HG03442 (cell line): ENCODE results near the gene ELL.
"Not testable (repeated sequence)": the region's sequence is repeated elsewhere in the genome, so short reads cannot be mapped to it uniquely, and the experiment has no call there.

Source experiments
- ATAC-seq: cut with Tn5 transposase; IDR thresholded peaks from one replicate; pipeline ENCODE4 v1.9.1; 2021; ENCODE audit warnings: mild to moderate bottlenecking, moderate library complexity; ENCODE audit not compliant: unreplicated experiment

Gene ELL

DNA sequence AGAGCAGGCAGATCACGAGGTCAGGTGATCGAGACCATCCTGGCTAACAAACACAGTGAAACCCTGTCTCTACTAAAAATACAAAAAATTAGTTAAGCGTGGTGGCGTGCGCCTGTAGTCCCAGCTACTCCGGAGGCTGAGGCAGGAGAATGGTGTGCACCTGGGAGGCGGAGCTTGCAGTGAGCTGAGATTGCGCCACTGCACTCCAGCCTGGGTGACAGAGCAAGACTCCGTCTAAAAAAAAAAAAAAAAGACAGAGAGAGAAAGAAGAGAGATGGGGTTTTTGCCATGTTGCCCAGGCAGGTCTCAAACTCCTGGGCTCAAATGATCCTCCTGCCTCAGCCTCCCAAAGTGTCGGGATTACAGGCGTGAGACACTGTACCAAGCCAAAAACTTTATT is 116.1 kb downstream of the ELL start:
- not testable (repeated sequence) for ATAC-seq

DNA sequence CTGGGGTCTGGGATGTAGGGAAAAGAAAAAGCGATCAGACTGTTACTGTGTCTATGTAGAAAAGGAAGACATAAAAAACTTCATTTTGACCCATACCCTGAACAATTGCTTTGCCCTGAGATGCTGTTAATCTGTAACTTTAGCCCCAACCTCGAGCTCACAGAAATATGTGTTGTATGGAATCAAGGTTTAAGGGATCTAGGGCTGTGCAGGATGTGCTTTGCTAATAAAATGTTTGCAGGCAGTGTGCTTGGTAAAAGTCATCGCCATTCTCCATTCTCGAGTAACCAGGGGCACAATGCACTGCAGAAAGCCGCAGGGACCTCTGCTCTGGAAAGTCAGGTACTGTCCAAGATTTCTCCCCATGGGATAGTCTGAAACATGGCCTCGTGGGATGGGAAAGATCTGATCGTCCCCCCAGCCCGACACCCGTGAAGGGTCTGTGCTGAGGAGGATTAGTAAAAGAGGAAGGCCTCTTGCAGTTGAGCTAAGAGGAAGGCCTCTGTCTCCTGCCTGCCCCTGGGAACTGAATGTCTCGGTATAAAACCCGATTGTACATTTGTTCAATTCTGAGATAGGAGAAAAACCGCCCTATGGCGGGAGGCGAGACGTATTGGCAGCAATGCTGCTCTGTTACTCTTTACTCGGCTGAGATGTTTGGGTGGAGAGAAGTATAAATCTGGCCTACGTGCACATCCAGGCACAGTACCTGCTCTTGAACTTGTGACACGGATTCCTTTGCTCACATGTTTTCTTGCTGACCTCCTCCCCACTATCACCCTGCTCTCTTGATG is 119.2 kb downstream of the ELL start:
- ATAC-seq = not testable (repeated sequence)

DNA sequence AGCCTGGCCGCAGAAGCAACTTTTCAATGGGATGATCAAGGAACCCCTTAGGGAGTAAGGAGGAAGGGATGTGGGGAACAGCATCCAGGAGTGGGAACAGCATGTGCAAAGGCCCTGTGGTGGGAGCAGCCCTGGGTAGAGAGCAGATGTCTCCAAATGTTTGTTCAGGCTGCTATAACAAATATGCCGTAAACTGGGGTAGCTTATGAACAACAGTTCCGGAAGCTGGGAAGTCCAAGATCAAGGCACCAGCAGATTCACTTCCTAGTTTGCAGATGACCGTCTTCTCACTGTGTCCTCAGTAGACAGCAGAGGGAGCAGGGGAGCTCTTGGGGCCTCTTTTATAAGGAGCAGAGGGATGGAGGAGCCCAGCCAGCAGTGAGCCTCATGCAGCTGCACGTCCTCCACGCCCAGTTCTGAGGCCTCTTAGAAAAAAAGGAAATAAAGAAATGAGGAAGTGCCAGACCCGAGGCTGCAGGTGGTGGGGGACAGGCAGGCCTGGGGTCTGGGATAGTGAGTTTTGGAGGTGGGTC is 120.2 kb downstream of the ELL start:
- no peak for ATAC-seq

DNA sequence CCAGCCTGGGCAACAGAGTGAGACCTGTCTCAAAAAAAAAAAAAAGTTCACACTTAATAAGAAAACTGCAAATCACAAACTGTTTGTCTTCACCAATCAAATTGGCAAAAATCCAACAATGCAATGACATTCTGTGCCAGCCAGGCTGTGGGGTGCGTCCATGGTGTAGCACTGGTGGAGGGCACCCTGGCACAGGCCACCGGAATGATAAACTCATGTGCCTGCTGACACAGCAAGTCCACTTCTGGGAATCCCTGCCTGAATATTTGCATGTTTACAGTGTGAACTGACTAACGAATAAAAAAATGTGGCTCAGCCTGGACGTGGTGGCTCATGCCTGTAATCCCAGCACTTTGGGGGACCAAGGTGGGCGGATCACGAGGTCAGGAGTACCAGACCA is 122.9 kb downstream of the ELL start:
- no peak for ATAC-seq

DNA sequence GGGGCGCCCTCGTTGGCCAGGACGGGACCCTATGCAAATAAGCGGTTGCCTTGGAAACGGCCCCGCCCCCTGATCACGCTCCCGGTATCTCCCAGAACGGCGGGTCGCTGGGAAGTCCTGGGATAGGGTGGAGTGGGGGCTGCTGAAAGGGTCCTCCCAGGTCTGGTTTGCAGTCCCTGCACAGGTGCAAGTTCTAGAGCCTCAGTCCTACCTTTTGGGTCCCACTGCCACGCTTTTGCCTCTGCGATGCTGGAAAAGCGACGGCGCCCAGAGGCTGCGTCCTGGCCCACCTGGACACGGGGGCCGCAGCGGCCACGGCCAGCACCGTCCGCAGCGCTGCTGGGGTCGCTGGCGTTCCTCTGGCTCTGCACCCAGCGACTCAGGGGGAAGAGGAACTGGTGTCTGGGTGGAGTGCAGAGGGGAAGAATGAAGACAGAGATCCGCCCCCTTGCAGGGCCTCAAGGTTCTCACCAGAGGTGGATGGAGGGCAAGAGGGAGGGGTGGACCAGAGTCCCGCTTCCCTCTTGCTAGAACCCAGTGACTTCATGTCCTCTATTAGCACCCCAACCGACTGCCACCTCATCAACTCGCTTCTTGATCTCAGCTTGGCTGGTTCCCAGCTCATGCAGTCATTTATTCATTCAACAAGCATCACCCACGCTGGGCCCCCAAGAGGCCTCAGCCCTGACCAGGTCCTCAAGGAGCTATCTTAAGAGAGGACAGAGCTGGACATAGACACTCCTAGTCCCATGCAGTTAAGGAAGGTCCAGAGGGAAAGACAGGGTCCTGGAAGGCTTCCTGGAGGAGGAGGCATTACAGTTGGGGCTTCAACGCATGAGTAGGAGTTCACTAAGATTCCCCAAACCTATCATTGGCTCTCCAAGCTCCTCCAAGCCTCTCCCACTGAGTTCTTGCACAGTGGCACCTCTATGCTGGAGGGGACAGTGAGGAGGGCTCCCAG is 124.3 kb downstream of the ELL start, which contains the start of gene LRRC25:
Gene LRRC25, minus strand, starts transcription at position 381 of the 961 bp plus-strand sequence. CDS start 659 bp downstream, outside the sequence.
- ATAC-seq = no peak

DNA sequence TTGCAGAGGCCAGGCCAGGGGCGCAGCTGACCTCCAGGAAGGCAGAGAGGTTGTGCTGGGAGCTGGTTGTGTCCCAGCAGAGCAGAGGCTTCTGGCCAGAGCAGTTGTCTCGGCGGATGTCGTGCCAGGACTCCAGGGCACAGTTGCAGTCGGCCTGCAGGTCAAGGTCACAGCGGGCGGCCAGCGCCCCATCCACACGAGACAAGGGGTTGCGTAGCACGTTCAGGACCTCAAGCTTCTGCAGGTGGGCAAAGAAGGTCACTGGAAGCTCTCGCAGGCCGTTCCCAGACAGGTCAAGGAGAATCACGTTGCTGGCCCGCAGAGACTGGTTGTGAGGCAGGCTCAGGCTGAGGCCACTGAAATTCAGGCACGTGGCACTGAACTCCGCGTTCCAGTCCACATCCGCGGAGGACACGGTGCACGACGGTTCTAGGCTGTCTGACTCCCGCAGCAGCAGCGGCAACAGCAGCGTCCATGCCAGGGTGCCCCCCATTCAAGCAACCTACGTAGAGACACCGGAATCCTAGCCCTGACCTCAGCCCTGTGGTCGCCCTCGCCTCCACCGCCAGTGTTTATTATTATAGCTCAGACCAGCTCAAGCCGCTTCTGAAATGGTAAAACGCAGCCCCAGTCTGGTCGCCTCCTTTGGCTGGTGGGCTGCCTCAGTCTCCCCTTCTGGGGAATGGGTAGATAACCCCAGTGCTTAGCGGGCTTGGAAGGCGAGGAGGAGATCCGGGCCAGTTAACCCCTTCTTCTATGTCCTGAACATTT is 125.2 kb downstream of the ELL start:
- no peak for ATAC-seq

DNA sequence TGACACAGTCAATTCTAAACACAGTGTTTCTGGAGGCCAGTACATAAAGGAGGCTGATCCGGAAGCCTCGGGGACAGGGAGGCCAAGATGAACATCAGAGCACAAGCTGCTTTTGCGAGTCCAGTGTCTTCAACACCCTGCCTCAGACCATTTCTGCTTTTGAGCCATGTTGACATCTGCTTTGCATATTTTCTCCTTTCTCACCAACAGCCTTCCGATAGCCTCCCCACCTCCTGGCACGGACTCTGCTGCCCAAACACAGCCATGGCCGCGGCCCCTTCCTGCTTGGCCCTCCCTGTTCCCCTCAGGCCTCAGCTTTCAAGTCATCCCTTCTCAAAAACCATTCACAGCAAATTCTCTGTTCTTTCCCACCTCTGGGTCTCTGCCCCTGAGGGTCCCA is 128.0 kb downstream of the ELL start:
- no peak for ATAC-seq

DNA sequence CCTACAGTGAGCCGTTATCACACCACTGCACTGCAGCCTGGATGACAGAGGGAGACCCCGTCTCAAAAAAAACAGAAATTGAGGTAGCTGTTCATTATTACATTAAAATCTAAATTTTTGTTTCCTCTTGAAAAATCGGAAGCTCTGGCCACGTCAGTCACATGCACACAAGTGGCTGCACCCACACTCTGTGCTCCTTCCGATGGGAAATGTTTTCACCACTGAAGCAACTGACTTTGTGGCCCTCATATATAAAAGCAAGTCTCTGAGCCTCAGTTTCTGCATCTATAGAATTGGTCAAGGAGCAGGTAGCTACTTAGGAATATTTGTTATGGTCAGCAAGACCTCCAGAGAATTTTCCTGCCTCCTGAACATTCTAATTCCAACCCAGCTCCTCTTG is 128.9 kb downstream of the ELL start:
- ATAC-seq = no peak
